ENCODE data around the gene ARNT2. TPM values are rescaled to one million over a fixed set of nuclear protein-coding genes. Genes with fewer than 3 reads are reported as not detected.

The ARNT2 gene
- total RNA-seq, 1 experiment from 2014 or later: 3.1 TPM

- no peaks in the 10 kb centered on the region for H3K27me3 ChIP-seq (ENCODE audit: control insufficient read depth, insufficient read depth, low read length)
- peak; percentile 24 for DNase-seq
- H3K4me3 ChIP-seq (ENCODE audit: insufficient read depth, low read depth, low read length): no peak overlapping the region
- H3K36me3 ChIP-seq (replicated peaks; ENCODE audit: control insufficient read depth, insufficient read depth, low read length): no peaks in the 10 kb centered on the region; the same call in 1 of the 2 replicates
Measured at GRCh38 chr15:80558631-80559319, 154.6 kb downstream of the ARNT2 start.

GRCh38 chr15:80559320-80559693, 155.1 kb downstream of the ARNT2 start:
- Histone ChIP-seq H3K36me3 (replicated peaks; ENCODE audit: control insufficient read depth, insufficient read depth, low read length) (no peaks in the 10 kb centered on the region; the same call in none of the 2 replicates), H3K4me3 (ENCODE audit: insufficient read depth, low read depth, low read length) (no peak overlapping the region), H3K27me3 (ENCODE audit: control insufficient read depth, insufficient read depth, low read length) (no peaks in the 10 kb centered on the region)
- peak; percentile 42 for DNase-seq

GRCh38 chr15:80559761-80560160, 155.6 kb downstream of the ARNT2 start:
- Histone ChIP-seq H3K36me3 (replicated peaks; ENCODE audit: control insufficient read depth, insufficient read depth, low read length) (no peaks in the 10 kb centered on the region; the same call in none of the 2 replicates), H3K27me3 (ENCODE audit: control insufficient read depth, insufficient read depth, low read length) (no peaks in the 10 kb centered on the region), H3K4me3 (ENCODE audit: insufficient read depth, low read depth, low read length) (no peak overlapping the region)
- no peak for DNase-seq

GRCh38 chr15:80560601-80561400, 156.6 kb downstream of the ARNT2 start:
- H3K36me3 ChIP-seq (replicated peaks; ENCODE audit: control insufficient read depth, insufficient read depth, low read length): no peaks in the 10 kb centered on the region; the same call in none of the 2 replicates
- H3K4me3 ChIP-seq (ENCODE audit: insufficient read depth, low read depth, low read length): no peak overlapping the region
- DNase-seq: peak; percentile 8
- no peaks in the 10 kb centered on the region for H3K27me3 ChIP-seq (ENCODE audit: control insufficient read depth, insufficient read depth, low read length)

- Histone ChIP-seq H3K27me3 (ENCODE audit: control insufficient read depth, insufficient read depth, low read length) (no peaks in the 10 kb centered on the region), H3K4me3 (ENCODE audit: insufficient read depth, low read depth, low read length) (no peak overlapping the region), H3K36me3 (replicated peaks; ENCODE audit: control insufficient read depth, insufficient read depth, low read length) (no peaks in the 10 kb centered on the region; the same call in none of the 2 replicates)
- no peak for DNase-seq
Measured at GRCh38 chr15:80561500-80561899, 157.3 kb downstream of the ARNT2 start.

- Histone ChIP-seq H3K4me3 (ENCODE audit: insufficient read depth, low read depth, low read length) (no peak overlapping the region), H3K27me3 (ENCODE audit: control insufficient read depth, insufficient read depth, low read length) (no peaks in the 10 kb centered on the region), H3K36me3 (replicated peaks; ENCODE audit: control insufficient read depth, insufficient read depth, low read length) (no peaks in the 10 kb centered on the region; the same call in none of the 2 replicates)
- DNase-seq: no peak
Measured at GRCh38 chr15:80562033-80562432, 157.9 kb downstream of the ARNT2 start.

- H3K4me3 ChIP-seq (ENCODE audit: insufficient read depth, low read depth, low read length): no peak overlapping the region
- no peaks in the 10 kb centered on the region for H3K27me3 ChIP-seq (ENCODE audit: control insufficient read depth, insufficient read depth, low read length)
- DNase-seq: no peak
- no peaks in the 10 kb centered on the region; the same call in none of the 2 replicates for H3K36me3 ChIP-seq (replicated peaks; ENCODE audit: control insufficient read depth, insufficient read depth, low read length)
Measured at GRCh38 chr15:80562846-80563245, 158.7 kb downstream of the ARNT2 start.

- no peaks in the 10 kb centered on the region for H3K27me3 ChIP-seq (ENCODE audit: control insufficient read depth, insufficient read depth, low read length)
- no peak for DNase-seq
Measured at GRCh38 chr15:80563372-80563997, 159.3 kb downstream of the ARNT2 start.

GRCh38 chr15:80564056-80564455, 159.9 kb downstream of the ARNT2 start:
- no peaks in the 10 kb centered on the region; the same call in none of the 2 replicates for H3K36me3 ChIP-seq (replicated peaks; ENCODE audit: control insufficient read depth, insufficient read depth, low read length)
- DNase-seq: no peak
- no peak overlapping the region for H3K4me3 ChIP-seq (ENCODE audit: insufficient read depth, low read depth, low read length)
- no peaks in the 10 kb centered on the region for H3K27me3 ChIP-seq (ENCODE audit: control insufficient read depth, insufficient read depth, low read length)

More at GRCh38 chr15:80563372-80563997, 159.3 kb downstream of the ARNT2 start:
- no peaks in the 10 kb centered on the region; the same call in none of the 2 replicates for H3K36me3 ChIP-seq (replicated peaks; ENCODE audit: control insufficient read depth, insufficient read depth, low read length)
- no peak overlapping the region for H3K4me3 ChIP-seq (ENCODE audit: insufficient read depth, low read depth, low read length)

GRCh38 chr15:80565398-80565797, 161.2 kb downstream of the ARNT2 start:
- DNase-seq: no peak
- Histone ChIP-seq H3K4me3 (ENCODE audit: insufficient read depth, low read depth, low read length) (no peak overlapping the region), H3K27me3 (ENCODE audit: control insufficient read depth, insufficient read depth, low read length) (no peaks in the 10 kb centered on the region), H3K36me3 (replicated peaks; ENCODE audit: control insufficient read depth, insufficient read depth, low read length) (no peaks in the 10 kb centered on the region; the same call in none of the 2 replicates)

- Histone ChIP-seq H3K27me3 (ENCODE audit: control insufficient read depth, insufficient read depth, low read length) (no peaks in the 10 kb centered on the region), H3K36me3 (replicated peaks; ENCODE audit: control insufficient read depth, insufficient read depth, low read length) (no peaks in the 10 kb centered on the region; the same call in none of the 2 replicates), H3K4me3 (ENCODE audit: insufficient read depth, low read depth, low read length) (no peak overlapping the region)
- no peak for DNase-seq
Measured at GRCh38 chr15:80565988-80566387, 161.8 kb downstream of the ARNT2 start.

GRCh38 chr15:80567721-80568157, 163.6 kb downstream of the ARNT2 start:
- Histone ChIP-seq H3K36me3 (replicated peaks; ENCODE audit: control insufficient read depth, insufficient read depth, low read length) (no peaks in the 10 kb centered on the region; the same call in none of the 2 replicates), H3K27me3 (ENCODE audit: control insufficient read depth, insufficient read depth, low read length) (no peaks in the 10 kb centered on the region), H3K4me3 (ENCODE audit: insufficient read depth, low read depth, low read length) (no peak overlapping the region)
- peak; percentile 78 for DNase-seq

GRCh38 chr15:80568298-80568697, 164.1 kb downstream of the ARNT2 start:
- no peaks in the 10 kb centered on the region for H3K27me3 ChIP-seq (ENCODE audit: control insufficient read depth, insufficient read depth, low read length)
- DNase-seq: no peak
- H3K36me3 ChIP-seq (replicated peaks; ENCODE audit: control insufficient read depth, insufficient read depth, low read length): no peaks in the 10 kb centered on the region; the same call in 1 of the 2 replicates
- no peak overlapping the region for H3K4me3 ChIP-seq (ENCODE audit: insufficient read depth, low read depth, low read length)

- DNase-seq: peak; percentile 9
- Histone ChIP-seq H3K36me3 (replicated peaks; ENCODE audit: control insufficient read depth, insufficient read depth, low read length) (no peaks in the 10 kb centered on the region), H3K27me3 (ENCODE audit: control insufficient read depth, insufficient read depth, low read length) (no peaks in the 10 kb centered on the region), H3K4me3 (ENCODE audit: insufficient read depth, low read depth, low read length) (no peak overlapping the region)
Measured at GRCh38 chr15:80568876-80569605, 164.9 kb downstream of the ARNT2 start.

Measured in H7 (cell line).